LoVo (cell line): ENCODE data around the gene MTMR1.

Experiments used
- DNase-seq: peaks from one replicate; pipeline ENCODE4 v3.0.0-alpha.2; 2016; ENCODE audit warnings: low spot score

The MTMR1 gene

GRCh38 chrX:150790021-150790420 lies 96.8 kb downstream of the MTMR1 start:
- no peak for DNase-seq

GRCh38 chrX:150792949-150793527 lies 99.8 kb downstream of the MTMR1 start:
- no peak for DNase-seq

GRCh38 chrX:150805736-150806135 lies 112.5 kb downstream of the MTMR1 start:
- DNase-seq, result no peak

GRCh38 chrX:150806827-150807226 lies 113.6 kb downstream of the MTMR1 start:
- DNase-seq, result no peak

- no peak for DNase-seq
These were observed 120.7 kb downstream of the MTMR1 start for GRCh38 chrX:150813922-150814321.
